ENCODE data around the gene GPC3.
"Not testable (repeated sequence)": the region's sequence is repeated elsewhere in the genome, so short reads cannot be mapped to it uniquely, and the experiment has no call there.

Gene GPC3

DNA sequence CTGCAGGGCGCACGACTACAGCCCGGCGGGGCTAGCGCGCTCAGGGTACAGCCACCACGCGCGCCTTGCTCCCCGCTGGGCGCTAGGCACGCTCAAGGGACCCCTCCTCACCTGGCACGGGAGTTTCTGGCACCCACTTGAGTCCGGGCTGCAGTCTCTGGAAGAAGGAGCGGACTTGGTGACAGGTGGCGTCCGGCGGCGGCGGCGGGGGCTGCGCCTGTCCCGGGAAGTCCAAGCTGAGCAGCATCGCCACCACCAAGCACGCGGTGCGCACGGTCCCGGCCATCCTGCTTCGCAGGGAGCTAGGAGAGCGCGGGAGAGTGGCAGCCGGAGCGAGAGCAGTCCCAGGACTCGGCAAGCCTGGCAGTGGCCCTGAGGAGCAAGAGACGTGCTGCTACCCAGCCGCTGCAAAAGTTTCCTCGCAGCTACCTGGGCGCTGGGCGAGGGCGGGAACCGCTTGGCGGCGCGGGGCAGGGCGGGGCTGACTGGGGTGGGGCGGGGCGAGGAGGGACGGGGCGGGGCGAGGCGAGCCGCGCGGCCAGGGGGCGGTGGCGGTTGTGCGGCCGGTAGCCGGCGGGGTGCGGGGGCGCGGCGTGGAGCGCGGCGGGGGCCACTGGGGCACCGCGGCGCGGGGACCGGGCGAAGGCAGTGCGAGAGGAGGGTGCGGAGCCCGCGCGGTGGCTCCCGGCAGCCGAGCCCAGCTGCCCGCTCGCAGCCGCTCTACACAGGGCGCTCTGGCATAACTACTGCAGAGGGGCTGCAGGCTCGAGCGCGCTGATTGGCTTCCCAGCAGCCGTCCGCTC is at the start of gene GPC3:
Gene GPC3, minus strand, starts transcription at position 431 of the 803 bp plus-strand sequence.
- DNase-seq: no peak

DNA sequence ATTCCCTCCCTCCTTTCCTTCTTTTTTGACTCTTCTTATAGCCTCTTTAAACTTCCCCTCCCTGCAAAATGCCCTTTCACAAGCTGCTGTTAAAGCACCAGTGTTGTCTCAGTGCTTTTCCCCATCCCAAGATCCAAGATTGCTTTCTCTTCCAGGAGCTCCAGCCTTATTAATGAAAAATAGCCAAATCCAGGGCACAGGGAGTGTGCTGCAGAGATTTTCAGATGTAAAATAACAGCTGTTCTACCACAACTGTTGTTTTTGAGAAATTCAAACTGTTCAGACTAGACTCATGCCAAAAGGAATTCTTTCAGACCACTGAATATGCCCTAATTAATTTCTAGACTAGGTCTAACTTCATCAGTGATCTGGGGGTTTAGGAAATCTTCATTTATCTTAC is 47.0 kb upstream of the GPC3 start:
- no peak for DNase-seq

DNA sequence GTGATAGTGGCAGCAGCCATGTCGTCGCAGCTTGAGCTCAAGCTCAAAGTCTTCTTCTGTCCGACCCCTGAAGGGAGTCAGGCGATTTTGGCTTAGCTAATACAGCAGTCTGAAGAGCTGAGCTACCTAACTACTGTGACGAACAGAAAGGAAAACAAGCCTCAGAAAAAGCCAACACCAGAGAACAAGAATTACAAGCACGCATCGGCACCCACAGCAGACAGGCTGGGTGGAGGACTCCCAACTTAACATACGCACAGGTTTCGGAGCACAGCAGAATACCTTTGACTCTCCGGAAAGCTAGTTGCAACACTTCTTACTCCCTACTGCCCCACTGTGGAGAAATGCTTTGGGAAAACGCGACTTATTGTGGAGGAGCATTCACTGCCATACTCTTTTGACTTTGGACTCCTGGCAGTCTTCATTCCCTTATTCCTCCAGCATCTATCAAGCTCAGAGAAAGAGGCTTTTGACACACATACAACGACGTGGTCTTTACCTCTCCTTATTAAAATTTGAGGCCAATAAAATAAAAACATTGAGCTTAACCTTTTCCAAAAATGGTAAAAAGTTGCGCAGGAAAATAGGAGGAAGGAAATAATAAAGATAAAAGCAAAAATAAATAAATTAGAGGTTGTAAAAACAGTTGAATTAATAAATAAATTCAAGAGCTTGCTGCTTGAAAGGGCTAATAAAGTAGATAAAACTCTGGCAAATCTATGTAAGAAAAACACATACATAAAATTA is 41.3 kb upstream of the GPC3 start:
- DNase-seq: peak; percentile 39

DNA sequence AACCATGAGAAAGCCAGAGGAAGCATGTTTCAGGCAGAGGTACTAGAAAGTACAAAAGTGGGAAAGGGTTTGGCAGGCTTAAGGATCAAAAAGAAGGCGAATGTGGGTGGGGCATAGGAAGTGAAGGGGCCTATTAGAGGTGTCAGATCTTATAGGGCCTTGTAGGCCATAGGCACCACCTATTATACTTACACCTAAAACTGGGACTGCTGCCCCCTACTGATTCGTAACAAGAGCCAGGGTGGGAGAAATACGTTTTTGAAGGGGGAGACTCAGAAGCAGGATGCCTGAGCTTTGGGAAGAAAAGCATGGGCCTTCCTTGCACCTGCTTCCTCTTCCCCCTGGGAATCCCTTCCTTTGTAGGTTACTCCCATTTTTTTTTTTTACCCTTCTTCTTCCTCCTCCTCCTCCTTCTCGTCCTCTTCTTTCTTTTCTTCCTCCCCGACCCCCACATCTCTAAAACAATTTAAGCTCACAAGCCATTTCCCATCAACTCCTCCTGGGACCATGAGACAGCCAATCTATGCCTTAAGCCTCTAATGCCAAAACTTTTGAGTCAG is 40.7 kb upstream of the GPC3 start:
- DNase-seq: no peak

DNA sequence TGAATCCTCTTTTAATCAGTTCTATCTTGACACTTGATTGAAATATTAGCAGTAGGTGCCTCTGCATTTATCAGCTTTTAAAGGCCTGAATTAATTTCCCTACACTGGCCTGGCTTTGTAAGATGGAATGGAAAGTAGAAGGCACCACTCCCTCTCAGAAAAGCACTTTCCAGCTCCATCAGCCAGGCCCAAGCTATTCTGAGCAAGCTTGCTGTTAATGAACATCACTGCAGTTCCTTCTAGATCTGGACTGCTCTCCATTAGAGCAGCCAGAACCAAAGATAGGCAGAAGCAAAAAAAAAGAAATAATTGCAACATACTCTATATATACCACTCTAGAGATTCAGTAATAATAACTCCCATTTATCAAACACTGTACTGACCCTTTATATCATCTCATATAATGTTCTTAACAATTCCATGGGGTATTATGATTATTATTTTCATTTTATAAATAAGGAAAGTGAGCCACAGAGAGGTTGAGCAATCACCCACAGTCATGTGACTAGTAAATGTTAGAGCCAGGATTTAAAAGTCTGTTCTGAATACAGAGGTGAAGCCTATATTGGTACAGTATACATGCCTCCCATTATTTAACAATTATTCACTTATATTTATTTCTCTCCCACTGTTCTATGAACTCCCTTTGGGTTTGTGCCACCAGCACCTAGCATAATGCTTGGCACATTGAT is 39.4 kb upstream of the GPC3 start:
- DNase-seq: no peak

DNA sequence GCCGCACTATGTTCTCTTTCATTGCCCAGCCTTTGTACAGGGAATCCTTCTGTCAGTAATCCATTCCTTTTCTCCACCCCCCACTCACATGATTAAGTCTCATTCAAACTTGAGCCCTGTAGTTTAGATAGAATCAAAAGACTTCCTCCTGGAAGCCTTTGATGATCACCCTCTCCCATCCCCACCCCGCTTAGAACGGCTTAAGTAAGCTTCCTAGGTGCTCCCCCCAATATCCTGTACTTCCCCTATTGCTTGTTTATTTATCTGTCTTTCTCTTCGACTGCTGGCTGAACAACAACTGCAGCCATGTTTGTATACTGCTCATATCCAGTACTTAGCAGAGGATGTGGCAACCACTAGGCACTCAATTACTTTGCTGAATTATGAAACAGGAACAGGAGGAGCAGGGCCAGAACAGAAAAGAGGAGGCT is 38.5 kb upstream of the GPC3 start:
- no peak for DNase-seq

DNA sequence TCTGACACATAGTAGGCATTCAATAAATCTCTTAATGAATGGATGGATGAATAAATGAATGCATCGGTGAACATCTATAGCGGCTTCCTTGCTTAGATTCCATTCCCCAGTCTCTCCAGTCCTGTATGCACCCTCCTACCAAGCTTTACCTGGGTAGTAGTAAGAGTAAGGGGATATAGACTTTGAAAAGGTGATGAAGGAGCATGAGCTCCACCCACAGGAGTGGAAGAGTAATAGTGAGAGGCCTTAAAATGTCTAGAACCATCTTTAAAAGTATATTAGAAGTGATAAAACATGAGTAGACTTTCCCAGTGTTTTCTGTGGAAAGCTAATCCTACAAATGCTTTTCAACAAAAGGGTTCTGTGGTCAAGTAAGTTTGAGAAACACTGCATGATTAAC is 35.5 kb upstream of the GPC3 start:
- DNase-seq: no peak

DNA sequence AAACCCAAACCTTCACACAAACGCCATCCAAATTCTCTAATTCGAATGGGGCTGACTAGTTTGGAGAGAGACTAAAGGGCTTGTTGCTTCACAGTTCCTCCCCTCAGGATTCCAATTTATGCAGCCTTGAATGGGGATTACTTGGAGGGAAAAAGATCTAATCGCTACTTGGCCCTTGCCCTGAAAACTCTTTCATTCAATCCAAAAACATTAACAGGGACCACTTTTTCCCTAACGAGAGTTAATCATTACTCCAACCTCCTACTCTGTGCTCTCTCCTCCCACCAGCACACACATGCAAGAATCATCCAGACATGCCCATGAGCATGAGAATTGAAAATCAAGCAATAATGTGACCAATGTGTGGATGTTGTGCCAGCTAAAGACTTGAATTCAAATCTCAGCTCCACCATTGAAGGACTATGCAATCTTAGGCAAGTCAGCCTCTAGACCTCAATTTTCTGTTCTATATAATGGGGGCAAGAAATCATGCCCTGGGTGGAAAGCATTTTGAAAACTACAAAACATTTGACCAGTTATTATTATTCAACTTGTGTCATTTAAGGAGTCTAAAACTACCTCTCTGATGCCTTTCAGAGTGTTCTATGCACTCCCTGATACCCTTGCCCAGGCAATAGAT is 34.3 kb upstream of the GPC3 start:
- DNase-seq: no peak

DNA sequence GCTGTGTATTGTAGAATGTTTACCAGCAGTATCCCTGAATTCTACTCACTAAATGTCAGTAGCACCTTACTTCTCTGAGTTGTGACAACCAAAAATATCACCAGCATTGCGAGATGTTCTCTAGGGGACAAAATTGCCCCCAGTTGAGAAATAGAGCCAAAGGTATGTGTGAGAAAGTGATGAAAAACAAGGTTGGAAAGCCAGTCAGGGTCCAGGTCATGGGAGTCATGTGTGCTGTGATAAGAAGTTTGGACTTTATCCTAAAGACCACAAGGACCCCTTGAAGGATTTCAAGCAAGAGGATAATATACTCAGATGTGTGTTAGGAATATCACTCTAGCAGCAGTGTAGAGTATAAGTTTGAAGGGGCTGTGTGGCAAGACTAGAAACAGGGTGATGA is 30.9 kb upstream of the GPC3 start:
- not testable (repeated sequence) for DNase-seq

DNA sequence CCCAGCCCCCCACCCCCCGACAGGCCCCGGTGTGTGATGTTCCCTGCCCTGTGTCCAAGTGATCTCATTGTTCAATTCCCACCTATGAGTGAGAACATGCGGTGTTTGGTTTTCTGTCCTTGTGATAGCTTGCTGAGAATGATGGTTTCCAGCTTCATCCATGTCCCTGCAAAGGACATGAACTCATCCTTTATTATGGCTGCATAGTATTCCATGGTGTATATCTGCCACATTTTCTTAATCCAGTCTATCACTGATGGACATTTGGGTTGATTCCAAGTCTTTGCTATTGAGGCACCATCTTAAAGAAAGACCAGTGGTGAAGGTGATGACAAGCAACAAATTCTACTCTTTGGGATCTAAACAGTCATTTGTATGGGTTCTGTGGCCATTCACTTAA is 30.1 kb upstream of the GPC3 start:
- not testable (repeated sequence) for DNase-seq

DNA sequence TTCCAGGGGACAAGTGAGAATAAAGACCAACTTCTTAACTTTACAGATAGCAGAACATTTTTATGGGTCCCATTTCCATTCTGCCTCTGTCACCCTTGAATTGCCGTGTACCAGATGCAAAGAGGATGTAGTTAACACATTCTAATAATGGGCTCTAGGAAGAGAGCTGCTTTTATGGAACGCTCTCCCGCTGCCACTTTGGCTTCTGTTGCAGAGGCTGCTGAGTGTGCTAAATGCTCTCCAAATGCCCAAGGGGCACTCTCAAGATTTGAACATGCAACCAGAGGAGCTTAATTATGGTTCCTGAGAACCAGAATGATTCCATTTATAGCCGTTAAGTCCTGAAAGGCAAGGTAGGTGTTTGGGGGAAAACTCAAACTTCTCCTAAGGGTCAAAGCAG is 28.1 kb upstream of the GPC3 start:
- no peak for DNase-seq

DNA sequence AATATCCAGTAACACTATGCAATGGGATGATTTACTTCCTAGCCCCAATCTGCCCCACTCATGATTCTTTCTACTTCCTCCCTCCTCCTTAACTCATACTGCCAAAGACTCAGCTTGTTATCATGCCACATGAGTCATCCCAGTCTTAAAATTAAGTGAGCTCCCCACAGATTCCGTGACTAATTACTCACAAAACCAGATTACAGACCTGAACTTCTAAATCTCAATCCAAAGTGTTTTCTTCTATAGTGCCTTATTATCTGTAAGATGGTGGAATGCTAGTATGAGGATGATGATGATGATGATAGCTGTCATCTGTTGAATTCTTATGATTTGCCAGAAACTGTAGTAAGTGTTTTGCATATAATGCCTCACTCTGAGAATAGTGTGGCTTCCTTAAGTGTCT is 27.7 kb upstream of the GPC3 start:
- peak; percentile 53 for DNase-seq

DNA sequence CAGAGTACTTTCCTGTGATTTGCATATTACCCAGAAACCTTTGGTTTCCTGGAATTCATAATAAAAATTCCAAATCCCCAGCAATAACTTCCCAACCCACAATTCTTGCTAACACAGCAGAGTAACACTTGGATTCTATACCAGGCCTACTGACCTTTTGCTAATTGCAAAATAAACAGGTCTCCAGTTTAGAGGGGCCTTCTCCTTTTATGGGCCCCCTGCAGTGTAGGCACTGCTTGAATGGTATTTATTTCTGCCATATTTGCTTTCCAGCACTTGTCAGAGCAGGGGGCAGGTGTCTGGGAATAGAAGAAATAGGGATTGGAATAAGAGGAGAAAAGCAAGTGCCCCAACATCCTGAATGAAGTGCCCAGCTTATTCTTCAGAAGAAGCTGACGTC is 25.3 kb upstream of the GPC3 start:
- DNase-seq: no peak

DNA sequence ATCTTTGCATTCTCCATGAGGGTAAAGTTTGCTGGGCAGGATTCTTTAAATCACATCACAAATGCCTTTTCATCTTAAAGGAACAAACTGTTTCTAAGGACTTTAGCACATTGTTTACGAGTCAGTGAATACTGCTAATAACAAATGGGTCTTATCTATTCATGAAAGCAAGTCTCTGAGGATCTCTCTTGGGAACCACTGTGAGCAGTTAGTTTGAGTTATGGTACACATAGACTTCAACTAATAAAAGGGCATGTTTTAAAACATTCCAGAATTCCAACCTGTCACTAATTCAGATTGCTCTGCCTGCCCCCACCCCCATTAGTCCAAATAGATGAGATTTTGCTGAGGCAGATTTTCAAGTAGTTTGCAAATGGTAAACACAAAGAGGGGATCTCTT is 22.3 kb upstream of the GPC3 start:
- no peak for DNase-seq

DNA sequence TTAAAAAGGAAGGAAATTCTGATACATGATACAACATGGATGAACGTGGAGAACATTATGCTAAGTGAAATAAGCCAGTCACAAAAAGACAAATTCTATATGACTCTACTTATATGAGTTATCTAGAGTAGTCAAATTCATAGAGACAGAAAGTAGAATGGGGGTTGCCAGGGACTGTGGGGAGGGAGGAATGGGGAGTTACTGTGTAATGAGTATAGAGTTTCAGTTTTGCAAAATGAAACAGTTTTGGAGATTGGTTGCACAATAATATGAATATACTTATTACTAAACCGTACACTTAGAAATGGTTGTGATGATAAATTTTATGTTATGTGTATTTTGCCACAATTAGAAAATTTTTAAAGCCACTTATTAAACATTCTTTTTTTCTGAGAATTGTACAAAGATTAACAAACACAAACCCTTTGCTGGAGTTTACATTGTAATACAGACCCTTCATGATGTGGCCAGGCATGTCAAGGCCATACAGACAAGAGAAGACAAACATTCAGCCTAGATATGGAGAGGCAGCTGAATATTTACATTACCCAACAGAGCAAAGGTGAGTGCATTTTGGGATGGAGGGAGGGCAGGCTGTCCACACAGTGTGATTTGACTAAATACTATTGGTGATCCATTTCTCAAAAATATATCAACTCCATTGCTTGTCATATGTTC is 21.2 kb upstream of the GPC3 start:
- peak; percentile 69 for DNase-seq

DNA sequence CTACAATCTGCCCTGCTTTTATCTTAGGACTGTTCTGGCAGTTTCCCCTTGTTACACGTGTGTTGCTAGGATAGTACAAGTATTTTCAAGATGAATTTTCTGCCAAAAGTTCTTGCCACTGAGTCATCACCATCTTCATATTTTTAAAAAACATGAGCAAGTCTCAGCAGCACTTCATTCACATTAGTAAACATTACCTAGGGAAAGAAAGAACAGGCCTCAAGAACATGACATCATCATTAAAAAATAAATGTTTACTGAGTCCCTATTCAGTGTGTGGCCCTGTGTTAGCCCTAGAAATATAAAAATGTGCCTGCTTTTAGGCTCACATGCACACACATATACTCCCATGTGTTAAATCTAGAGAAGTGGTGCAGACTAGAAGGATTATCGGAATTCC is 18.7 kb upstream of the GPC3 start:
- DNase-seq: no peak

DNA sequence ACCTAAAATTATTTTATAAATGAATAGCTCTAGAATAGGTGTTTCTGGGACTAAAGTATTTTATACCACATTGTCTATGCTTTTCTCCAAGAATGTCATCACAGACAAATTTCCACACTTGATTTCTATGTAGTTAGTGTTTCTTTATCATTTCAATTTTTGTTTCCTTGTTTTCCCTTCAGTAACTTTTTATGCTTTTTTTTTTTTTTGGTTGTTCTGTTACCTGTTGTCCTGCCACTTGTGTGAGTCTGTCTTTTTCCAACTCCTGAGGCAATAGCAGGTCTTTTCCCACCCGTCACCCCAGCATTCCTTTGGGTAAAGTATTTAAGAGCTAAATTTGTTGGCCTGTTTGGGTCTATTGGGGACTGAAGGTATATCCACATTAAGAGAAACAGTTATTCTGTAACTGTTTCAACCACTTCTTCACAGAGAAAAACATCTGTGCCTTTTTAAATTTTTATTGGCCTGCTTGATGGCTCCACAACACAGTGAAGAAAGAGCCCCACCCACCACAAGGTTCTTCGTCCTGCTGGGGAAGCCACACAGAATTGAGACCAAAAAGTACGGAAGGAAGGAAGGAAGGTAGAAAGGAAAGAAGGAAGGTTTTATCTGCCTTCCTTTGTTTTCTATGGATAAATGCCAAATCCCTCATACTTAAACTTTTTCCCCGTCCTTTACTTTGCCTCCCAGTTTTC is 17.7 kb upstream of the GPC3 start:
- no peak for DNase-seq

DNA sequence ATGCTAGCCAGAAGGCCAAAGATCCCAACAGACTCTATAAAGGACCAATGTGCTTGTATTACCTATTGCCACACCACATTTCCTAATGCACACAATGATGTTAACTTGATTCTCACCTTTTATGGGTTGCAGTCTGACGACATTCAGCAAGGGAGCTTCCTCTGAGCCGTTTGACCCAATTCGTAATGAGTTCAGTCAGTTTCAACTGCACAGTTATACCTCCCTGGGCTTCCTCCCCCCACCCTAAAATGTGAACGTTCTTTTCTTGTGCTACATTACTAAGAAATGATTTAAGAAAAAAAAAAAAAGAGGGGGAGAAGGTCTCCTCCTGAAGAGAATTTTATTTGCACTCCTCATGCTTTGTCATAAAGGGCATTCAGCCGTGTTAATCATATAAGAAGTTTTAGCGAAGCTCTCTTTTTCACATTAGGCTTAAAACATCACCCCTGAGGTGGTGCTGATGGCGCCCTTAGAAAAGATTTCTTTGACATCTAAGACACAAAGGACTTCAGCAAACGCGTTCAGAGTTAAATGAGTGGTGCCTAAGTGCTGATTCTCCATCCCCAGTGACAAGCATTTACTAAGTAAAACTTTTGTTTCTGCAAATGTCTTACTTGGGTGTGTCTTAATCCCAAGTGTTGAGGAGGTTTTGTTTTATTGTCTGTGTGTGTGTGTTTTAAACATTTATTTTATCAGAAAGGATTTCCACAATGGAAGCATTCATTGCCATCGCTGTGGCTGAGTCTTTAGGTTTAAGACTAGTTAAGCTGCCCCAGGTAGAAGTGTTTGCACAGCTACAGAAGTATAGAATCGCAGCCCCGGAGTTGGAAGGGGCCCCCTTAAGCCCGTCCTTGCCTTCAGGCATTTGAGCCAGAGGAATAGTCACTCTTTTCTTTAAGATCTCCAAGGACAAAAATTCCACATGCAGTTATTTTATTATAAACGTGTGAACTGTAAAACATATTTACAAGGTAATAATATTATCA is 15.2 kb upstream of the GPC3 start:
- DNase-seq: no peak

DNA sequence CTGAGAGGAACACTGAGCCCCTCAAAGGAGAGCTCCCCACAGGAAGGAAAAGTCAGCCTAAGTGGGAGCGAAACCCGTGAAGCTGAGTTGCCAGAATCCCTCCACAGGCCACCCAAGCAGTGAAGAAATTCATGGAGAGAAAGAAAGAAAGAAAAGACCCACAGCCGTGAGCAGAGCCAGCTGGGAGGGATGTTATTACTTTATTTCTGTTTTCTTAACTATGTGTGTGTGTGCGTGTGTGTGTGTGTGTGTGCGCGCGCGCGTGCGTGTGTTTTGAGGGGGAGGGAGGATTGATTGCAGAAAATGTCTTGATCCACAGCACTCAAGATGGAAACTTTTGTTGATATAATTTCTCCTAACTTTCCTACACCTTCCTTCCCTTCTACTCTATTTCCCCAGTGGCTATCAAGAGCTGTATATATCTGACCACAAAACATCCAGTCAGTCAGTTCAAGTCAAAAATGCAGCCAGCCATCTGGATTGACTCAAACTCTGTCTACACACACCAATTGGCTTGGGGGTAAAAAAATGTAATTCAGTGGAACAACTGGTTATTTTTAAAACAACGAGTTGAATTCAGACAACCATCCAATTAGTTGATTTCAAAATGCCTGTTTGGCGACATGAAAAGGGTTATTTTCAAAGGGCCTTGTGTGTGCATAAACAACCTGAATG is 13.8 kb upstream of the GPC3 start:
- DNase-seq: no peak

DNA sequence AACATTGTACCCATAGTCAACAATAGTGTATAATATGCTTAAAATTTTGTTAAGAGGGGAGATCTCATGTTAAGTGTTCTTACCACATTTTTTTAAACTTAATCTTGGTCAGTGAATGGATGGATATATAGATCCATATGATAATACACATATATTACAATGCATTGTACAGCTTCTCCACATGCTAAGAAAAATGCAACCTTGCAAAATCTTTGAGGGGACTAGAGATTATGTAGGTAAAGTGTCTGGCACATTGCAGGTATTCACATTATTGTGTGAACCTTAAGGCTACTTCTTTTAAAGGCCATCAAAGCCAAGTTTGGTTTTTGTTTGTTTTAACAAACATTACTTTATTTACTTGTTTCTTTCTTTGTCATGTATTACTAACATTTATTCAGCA is 10.4 kb upstream of the GPC3 start:
- no peak for DNase-seq

All from activated CD4-positive, alpha-beta T cell treated with anti-CD3 and anti-CD28 coated beads, Interleukin-2, amount 50 U/mL, for 16 hours (primary cell).